Astrocyte of the hippocampus (primary cell): ENCODE results near the gene VWA7.

Source experiments
- DNase-seq: peaks from one replicate; pipeline ENCODE4 v3.0.0; 2011; ENCODE audit warnings: low read depth, low spot score

Gene VWA7

DNA sequence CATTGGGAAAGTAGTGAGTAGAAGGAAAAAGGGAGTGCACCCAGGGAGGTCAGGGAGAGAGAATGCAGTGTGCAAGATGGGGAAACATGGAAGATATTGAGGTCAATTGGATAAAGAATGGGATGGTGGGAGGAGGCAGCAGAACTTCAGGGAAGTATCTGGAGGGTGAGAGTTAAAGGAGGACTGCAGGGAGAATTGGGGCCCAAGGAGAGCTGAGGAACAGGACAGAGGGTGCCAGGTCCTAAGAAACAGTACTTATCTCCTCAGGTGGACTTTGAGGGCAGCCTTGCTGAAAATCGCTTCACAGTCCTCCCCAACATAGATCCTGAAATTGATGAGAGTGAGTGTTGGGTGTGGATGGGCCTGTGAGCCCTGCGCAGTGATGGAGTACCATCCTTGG lies 18.8 kb downstream of the VWA7 start:
- DNase-seq = no peak

GRCh38 chr6:31752739-31753319 lies 24.3 kb downstream of the VWA7 start:
- DNase-seq = peak; percentile 65

DNA sequence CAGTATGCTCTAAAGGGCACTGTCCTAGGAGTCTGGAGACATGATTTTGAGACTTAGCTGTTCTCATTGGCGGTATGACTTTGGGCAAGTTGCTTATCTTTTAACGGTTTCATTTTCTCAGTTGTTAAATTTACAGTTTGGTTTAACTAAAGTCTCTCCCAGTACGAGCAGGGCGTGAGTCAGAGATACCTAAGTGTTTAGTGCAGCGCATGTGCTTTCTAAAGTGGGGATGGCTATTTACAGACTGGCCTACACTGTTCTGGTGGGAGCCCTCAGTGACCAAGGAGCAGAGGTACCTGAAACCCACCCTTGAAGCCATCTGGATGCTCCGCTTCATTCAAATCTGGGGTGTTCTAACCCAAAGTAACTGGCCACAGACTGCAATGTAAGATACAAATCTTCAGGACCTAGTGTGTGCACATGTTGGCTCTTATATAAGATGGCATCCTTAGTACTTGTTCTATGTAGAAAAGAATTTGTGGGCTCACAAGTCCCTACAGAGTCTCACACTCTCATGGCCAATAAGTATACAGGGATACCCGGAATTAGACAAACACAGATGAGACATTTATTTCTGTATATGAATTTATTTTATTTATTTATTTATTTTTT lies 26.6 kb downstream of the VWA7 start:
- peak; percentile 43 for DNase-seq

DNA sequence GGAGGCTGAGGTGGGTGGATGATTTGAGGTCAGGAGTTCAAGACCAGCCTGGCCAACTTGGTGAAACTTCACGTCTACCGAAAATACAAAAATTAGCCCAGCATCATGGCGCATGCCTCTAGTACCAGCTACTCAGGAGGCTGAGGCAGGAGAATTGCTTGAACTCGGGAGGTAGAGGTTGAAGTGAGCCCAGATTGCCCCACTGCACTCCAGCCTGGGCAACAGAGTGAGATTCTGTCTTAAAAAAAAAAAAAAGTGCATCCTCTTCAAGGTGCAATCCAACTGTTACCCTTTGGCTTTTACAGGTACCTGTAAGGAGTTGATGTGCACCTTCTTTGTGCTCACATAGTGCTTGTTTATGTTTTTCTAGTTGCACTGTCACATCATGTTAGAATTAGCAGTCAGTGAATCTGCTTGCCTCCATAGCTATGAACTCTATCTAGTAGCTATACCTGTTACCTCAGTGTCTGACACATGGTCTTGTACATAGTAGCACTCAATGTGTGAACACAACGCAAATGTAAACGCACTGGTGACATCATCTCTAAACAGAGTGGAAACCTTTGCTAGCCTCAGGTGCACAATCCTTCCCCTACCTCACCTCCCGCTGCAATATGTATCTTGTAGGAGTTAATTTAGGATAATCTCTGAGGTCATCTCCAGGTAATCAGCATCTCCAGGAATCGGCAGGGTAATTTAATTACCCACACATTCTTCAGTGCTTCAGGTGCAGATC lies 27.7 kb downstream of the VWA7 start:
- DNase-seq = no peak

DNA sequence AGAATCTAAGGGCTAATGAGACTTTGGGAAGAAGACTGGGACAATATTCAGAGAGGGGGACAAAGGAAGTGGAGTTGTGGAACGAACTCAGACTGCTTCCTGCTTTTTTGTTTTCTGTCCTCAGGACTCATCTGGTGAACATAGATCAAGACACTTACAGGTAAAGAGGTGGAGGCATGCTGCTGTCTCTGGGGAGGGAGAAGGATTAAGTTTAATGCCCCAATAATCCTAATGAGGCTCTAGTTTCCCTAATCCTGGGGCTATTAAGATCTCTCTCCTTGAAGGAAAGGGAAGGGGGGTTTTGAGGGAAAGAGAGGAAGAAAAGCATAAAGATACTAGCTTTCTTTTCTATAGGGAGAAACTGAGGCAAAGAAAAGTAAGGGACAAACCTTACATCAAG lies 32.7 kb downstream of the VWA7 start:
- DNase-seq = no peak

- no peak for DNase-seq
These were observed 34.2 kb downstream of the VWA7 start for GRCh38 chr6:31742894-31743293.

- DNase-seq = no peak
These were observed 35.3 kb downstream of the VWA7 start for GRCh38 chr6:31741815-31742214.

DNA sequence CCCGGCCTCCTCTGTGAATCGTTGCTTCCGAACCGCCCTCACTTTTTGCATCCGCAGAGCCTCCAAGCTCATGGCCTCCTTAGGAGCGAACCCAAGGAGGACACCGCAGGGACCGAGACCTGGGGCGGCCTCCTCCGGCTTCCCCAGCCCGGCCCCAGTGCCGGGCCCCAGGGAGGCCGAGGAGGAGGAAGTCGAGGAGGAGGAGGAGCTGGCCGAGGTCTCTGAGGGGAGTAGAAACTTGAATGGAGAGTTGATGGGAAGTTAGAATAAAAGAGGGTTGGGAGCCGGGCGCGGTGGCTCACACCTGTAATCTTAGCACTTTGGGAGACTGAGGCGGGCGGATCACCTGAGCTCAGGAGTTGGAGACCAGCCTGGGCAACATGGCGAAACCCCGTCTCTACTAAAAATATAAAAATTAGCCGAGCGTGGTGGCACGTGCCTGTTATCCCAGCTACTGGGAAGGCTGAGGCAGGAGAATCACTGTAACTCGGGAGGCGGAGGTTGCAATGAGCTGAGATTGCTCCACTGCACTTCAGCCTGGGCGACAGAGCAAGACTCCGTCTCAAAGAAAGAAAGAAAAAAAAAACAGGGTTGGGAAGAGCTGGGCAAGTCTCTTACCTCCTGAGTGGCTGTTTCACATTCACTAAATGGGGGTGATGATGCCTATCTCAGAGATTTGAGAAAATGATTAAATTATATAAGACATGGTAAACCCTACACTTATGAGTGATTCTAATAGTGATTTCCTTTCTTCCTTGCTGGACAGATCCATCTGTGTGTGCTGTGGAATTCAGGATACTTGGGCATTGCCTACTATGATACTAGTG lies 36.5 kb downstream of the VWA7 start:
- no peak for DNase-seq

DNA sequence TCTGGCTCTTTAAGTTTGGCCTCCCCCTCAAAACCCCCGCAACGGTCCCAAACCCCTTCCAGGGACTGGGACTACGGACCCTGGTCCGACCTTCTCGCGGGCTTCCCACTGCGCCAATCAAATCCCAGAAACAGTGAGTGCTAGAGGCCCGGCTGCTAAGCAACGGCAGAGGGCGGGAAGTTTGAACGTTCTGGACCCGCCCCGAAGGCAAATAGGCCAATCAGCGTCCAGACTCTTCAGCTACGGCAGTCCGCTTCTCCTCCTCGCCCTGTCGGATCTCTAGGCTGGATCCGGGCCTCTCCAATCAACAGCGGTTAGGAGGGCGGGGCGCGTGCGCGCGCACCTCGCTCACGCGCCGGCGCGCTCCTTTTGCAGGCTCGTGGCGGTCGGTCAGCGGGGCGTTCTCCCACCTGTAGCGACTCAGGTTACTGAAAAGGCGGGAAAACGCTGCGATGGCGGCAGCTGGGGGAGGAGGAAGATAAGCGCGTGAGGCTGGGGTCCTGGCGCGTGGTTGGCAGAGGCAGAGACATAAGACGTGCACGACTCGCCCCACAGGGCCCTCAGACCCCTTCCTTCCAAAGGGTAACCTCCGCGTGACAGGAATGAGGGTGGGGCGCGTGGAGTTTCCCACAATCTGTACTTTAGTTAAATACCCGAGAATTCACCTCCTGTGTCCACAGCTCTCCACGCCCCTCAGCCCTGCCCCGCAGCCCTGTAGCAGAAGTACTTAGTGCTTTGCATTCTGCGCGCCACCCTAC lies 37.3 kb downstream of the VWA7 start, which contains the start of gene MSH5:
Gene MSH5 (plus strand): TSS at position 367 of the 758 bp plus-strand sequence. CDS start 462 bp downstream, outside the sequence.
- peak; percentile 100 for DNase-seq

DNA sequence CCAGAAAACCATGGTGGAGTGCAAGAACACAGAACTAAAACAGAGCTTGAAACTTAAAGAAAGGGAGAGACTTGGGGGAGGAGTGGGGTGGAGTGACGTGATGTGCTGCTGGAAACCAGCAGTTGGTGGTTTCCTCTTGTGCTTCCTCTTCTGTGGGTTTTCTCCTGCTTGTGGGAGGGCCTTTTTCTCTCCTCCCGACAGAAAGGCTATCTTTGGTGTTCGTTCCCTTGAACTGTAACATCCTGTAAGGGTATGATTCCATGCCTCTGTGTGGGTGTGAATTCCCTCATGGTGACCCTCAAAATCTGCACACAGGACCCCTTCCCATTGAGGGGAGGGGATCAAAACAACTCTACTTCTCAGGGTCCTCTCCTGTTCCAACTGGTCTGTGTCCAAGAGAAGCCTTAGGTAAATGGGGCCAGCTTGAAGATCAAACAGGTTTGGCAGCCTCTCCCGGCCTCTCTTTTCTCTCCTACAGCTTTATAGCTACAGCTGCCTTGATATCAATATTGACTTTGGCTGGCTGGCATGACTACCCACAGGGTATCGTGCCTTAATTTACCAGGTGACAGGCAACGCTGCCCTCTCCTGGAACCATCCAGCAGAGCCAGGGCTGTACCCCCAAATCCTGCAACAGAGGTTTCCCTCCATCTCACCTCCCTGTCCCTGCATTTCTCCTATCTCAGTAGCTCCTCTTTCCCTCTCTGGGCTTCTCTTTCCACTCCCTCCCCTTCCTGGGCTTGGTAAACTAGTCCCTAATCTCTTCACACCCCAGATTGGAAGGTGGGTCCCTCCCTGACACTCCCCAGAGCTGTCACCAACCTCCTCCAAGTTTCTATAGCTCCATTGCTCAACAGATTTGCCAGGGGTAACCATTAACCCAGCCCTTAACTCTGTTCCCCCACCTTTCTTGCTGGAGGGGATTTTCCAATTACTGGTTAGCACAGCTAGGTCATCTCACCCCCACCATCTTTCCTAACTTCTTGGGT lies 38.8 kb downstream of the VWA7 start:
- peak; percentile 75 for DNase-seq

DNA sequence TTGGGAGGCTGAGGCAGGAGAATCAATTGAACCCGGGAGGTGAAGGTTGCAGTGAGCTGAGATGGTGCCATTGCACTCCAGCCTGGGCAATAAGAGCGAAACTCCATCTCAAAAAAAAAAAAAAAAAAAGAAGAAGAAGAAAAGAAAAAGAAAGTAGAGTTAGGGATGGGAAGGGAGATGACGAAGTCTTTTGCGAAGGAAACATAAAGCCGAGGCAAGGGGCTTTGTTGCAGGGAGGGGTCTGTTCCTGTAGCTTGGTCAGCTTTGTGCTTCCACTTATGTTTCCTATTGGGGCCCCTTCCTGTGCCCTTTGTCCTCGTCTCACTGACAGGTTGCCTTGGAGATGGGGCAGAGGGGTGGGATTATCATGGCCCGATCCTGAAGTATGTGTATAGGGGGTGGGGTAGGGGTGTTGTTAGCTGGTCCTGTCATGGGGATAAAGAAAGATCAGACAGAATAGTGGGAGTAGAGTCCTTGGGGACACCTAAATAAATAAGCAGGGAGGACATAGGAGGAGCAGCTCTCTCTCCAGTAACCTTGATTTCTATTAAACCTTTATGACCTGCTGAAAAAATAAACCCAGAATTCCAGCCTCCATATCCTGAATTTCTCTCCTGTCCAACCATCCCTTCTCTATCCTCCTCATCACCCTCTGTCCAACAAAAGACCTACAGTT lies 39.7 kb downstream of the VWA7 start:
- DNase-seq = no peak

DNA sequence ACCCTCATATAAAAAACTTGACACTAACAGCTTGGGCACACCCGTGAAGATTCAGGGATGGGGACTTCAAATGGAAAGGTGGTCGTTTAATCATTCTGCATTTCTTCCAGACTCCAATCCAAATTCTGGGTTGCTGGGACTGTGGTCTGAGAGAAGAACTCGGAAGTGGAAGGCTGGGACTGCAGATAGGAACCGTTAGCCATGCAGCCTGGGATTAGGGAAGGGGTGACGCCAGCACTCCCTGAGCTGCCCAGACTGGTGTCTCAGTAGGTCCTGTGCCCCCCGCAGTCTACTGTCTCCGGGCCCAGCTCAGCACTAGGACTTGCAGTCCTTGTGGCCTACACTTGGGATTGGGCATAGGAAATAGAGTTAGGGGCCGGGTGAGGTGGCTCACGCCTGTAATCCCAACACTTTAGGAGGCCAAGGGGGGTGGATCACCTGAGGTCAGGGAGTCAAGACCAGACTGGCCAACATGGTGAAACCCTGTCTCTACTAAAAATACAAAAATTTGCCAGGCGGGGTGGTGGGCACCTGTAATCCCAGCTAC lies 40.3 kb downstream of the VWA7 start:
- DNase-seq = no peak

- peak; percentile 92 for DNase-seq
These were observed 40.9 kb downstream of the VWA7 start, which contains the start of gene CLIC1 for GRCh38 chr6:31736021-31736767. CLIC1 (minus strand) TSS chr6:31736530; CDS start chr6:31736300, 230 bp downstream.

GRCh38 chr6:31734821-31735406 lies 42.2 kb downstream of the VWA7 start:
- peak; percentile 78 for DNase-seq

GRCh38 chr6:31734247-31734820 lies 42.8 kb downstream of the VWA7 start:
- no peak for DNase-seq

DNA sequence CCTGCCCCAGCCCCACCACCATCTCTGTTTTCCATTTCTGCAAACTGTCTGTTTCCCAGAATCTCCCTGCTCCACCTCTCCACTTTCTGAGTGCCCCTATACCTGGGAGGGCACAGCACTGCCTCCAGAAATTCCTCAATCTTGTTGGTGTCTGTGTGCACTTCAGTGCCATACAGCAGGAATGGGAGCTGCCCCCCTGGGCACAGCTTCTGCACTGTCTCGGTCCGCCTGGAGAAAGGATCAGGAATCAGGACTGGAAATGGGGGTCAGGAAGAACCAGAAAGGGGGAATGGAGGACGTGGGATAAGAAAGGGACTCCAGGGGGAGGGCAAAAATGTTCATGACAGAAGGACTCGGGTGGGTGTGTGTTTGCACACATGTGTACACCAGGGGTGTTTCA lies 43.4 kb downstream of the VWA7 start:
- DNase-seq = no peak

DNA sequence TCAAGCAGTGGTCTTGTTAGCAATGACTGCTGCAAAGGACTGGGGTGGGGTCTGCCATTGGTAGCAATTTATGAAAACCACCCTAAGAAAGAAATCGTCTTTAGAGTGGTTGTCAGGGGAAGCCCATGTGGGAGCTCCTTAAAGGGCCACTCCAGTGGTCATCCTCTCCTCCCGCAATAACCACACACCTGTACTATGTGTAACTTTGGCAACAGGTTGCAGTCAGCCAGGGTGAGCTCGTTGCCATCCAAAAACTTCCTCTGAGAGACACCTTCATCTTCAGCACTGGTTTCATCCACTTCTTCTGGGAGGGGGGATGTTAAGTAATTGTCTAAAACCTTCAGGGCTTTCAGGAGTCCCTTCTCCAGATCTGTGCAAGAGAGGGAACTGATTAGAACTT lies 45.1 kb downstream of the VWA7 start:
- no peak for DNase-seq

DNA sequence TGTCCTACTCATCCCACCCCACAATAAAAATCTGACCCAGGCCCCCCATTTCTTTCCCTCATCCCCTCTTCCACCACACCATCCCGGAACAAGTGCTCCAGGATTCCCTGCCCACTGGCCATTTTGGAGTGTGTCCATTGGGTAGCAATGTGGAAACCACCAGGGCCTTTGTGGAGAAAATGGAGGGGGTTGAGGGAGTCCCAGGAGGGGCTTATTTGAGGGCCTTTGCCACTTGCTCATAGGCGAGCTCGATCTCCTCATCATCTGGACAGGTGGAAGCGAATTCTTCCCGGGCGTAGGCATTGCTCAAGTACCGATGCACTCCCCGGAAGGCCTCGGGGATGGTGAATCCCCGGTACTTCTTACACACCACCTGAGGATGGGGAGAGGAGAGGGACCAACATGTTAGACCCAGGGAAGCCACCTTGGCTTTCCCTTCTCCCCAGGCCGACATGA lies 46.5 kb downstream of the VWA7 start:
- no peak for DNase-seq
